Stimulated activated naive CD4-positive, alpha-beta T cell treated with Interleukin-2 at 50 U/mL for 16 hours (primary cell): ENCODE measurements around the gene WDR27.
"Not testable (repeated sequence)": the region's sequence is repeated elsewhere in the genome, so short reads cannot be mapped to it uniquely, and the experiment has no call there.

Source experiments
- DNase-seq: peaks from one replicate; lab custom pipeline; 2025; lab: John Stamatoyannopoulos, UW

Gene WDR27

DNA sequence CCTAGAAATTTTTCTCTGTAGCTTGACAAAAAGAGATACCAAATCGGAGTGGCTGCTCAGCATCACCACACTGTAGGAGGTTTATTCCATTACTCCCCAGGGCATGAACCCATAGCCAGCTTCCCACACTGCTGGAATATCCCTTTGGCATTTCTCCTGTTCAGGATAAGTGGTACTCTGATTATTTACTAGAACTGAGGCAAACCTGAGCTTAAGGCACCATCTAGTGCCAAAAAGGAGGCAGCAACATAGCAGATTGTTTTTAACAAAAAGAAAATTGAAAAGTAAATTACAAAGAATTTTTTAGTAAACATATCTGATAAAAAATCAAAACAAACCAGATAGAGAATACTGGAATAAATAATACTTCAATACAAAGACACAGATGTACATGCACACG lies 181.7 kb downstream of the WDR27 start:
- no peak for DNase-seq

DNA sequence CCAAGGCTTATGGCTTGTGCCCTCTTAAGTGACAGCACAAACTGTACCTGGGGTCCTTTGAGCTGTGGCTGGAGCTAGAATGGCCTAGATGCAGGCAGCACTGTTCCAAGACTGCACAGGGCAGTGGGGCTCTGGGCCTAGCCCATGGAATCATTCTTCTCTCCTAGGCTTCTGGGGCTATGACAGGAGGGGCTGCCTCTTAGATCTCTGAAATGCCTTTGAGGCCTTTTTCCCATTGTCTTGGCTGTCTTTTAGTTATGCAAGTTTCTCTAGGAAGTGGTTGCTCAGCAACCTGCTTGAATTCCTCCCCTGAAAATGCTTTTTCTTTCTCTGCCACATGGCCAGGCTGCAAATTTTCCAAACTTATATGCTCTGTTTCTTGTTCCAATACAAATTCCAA lies 183.4 kb downstream of the WDR27 start:
- no peak for DNase-seq

DNA sequence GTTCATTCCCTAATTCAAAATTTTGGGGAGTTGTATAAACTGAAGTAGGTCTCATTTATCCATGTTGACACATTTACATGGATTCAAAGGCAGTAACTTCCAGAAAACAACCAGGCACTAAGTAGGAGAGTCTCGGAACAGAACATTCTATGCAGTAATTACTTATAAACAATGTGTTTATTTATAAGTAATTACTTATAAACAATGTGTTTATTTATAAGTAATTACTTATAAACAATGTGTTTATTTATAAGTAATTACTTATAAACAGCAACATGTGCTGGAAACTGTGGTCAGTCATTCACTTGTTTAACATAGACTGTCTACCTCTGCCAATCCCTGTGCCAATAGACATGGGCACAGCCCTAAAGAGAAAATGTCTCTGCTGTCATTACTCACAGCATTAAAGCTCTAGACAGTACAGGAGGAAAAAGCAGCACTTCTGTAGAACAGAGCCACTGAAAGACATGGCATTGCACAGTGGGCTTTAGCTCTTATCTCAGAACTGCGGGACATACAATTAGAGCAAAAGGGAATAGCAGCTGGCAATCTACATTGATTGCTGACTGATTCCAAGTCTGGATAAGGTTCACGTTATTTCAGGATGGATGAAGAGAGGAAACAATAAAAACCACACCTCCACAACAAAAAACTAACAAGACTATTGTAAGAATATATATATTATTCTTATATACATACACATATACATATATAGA lies 188.2 kb downstream of the WDR27 start:
- DNase-seq, result no peak

DNA sequence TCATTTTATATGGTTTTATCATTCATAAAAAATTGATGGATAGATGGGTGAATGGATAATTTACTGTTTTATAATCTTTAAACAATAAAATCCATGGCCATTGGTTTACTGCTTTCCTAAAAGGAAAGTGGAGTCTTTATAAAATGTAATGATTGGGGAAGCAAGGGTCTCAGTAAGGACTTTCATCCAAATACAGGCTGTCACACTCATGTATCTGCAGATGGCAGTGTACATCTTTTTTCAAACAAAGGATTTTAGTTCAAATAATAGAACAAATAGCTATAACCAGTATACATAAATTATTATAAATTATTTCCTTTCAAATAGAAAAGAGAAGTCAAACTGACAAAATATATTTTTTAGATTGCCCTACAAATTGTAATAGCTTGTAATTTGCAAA lies 190.0 kb downstream of the WDR27 start:
- DNase-seq, result not testable (repeated sequence)

DNA sequence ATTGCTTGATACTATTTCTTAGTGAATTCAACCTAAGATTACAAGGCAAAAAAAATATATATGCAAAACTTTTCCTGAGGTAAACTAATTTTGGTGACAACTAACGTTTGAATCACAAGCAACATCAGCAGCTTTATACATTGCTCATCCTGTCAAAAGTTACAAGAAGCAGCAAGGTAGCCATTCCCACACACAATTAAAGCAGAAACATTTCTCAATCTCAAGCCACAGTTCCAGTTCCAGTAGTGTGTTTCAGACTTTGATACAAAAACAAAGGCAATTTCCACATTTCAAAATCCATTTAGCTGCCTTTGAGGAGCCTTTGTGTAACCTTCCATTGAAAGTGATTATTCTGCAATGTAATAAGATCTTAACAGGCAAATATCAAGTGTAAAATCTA lies 191.0 kb downstream of the WDR27 start:
- DNase-seq, result no peak

DNA sequence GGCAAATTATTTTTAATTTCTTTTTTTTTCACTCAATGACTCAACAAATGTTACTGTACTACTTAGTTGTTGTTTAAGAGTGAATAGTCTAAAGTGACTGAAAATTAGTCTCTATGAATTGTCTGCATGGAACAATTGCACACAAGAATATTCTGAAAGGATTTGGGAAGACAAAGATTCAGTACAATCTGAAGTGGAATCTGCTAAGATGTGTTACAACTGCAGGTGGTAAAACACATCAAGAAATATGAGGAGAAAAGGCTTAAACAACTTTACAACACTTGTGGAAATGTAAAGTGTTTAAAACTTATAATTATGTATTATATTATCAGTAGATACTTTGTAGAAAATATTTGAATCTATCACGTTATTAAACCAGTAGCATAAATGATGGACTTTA lies 193.4 kb downstream of the WDR27 start:
- no peak for DNase-seq

DNA sequence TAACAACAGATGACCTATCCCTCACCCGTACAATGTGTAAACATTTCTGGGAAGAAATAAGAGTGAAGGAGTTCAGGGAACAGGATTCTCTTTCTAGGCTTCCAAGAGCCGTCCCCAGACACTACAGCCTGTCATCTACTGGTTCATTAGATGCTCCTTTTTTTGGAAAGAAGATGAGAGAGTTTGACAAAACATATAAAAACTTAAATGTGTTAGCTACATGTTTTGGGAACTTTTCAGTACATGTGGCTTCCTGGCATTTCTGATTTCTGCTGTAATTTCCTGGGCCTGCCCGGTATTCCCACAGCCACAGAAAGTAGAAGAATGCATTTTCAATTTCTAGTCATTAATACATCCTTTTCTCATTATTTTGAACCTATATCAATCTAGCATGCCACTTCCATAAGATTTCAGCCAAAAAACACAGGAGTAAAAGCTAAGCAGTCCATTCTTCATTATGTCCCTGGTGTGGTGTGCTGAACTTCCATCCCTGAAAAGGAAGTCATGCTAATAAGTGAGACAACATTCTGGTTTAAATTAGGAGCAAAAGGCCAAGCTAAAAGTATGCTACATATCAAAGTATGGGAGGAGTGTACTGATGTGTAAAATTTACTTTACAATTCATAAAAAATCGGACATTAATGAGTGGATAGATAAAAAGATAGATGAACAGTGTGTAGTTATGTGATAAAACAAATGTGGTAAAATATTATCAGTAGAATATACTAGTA lies 198.2 kb downstream of the WDR27 start:
- DNase-seq, result no peak

DNA sequence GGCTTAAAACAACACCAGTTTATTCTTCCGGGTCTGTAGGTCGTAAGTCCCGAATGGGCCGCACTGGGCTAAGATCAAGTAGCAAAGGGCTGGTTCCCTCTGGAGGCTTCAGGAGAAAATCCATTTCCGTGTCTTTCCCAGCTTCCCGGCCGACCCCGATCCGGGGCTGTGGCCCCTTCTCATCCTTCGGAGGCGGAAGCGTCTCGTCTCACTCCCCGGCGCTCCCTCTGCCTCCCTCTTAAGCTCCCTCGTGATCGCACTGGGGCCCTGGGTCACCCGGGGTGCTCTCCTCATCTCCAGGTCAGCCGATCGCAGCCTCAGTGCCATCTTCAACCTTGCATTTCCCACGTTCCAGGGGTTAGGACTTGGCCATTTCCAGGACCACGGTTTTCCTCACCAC lies 199.4 kb downstream of the WDR27 start:
- DNase-seq, result no peak

DNA sequence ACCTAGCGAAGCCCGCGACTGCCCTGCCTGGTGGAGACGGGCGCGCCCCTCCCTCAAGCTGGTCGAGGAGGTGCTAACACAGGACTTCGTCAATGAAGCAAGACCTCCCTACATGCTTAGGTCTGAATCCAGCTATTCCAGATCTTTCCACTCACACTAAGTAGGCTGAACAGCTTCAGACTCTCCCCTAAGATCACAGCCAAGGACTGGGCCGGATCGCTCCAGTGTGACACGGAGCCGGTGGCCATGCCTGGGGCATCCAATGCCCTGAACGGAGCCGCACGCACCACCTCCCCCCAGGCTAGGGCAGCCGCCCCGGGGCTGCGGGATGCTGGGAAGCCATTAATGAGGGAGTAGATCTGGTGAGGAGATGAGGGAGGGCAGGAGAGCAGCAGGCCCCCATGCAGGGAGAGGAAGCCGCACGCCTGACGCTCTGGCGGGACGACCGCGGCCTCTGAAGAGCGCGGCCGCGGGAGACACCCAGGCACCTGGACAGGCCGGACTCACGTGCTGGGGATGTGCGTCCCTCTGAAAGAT lies 200.0 kb downstream of the WDR27 start:
- DNase-seq, result no peak

DNA sequence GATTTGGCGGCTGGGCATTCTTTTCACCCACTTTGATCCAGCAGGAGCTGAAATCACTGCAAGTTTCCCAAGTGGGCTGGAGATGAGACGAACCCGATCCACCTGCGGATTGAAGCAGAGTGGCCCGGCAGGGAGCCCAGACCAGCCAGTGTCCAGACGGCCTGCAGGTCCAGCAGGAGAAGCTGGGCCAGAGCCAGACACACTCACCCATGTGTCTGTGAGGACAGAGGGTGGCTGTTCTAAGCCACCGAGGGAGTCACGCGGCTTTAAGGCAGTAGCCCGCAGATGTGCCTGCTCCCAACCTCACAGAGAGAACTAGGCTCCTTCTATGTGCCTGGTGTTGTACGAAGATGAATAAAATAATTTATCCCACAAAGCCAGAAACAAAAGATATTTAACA lies 200.7 kb downstream of the WDR27 start:
- DNase-seq, result no peak

DNA sequence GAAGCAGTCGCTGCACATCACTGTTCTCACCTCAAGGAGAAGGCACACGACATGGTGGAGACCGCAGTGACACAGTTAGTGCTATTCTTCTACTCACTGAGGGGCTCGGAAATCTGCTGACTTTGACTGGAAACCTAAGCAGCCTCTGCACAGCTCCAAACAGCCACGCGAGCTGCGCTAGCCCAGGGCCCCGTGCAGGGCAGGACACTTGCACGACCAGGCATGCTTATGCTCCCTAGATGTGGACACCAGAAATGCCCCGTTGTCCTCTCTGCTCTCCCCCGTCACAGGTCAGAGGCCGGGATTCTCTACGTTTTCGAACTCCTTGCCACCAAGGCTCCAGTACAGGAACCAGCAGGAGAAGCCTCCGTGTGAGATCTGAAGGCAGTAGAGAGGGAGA lies 201.1 kb downstream of the WDR27 start:
- no peak for DNase-seq

DNA sequence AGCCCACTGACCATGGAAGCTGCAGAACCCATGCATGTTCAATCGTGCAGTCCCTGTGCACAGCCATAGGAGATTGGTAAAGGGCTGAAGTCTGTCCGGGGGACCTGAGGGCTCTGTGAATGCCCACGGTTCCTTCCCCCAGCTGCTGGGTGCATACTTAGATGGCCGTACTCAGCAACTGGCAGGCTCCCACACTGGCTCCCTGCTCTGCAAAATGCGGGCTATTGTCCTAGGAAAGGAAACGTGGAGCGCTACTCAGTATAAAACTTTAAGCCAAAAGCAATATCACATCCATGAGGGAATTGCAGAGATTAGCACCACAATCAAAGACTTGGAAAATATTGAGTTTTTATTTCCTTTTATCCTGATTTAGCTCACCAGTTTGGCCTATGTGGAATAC lies 202.0 kb downstream of the WDR27 start:
- DNase-seq, result no peak

DNA sequence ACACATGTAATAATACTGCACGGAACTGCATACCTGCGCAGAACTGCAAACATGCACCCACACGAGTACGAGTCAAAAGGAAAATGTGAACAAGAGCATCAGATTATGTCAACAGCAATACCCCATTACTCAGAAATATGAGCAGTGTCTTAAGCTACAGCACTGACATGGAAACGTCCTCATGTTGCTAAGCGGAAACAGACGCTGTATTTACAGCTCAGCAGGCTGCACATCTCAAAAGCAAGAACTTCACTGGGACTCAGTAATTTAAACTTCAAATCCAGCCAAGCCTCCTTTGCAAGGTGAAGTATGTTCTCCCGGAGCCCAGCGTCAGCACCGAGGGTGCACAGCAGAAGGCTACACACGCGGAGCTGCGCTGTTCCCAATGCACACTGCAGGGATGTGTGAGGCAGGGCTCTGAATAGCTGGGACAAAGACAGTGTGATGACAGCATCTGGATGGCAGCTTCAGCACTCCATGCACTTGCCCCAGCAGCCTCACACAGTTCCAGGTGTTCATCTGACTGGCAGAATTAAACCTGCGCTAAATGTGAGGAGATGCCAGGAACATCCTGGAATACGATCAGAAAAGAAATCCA lies 202.8 kb downstream of the WDR27 start:
- no peak for DNase-seq

DNA sequence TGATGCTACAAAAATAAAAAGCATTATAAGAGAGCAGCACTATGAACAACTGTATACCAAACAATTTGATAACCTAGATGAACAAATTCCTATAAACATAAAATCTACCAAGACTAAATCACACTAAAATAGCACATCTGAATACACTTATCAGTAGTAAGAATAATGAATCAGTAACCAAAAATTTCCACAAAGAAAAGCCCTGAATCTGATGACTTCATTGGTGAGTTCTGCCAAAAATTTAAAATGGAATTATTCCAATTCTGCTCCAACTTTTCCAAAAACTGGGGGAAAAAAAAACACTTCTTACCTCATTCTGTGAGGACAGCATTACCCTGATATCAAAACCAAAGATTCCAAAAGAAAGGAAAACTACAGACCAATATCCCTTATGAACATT lies 206.2 kb downstream of the WDR27 start:
- no peak for DNase-seq

DNA sequence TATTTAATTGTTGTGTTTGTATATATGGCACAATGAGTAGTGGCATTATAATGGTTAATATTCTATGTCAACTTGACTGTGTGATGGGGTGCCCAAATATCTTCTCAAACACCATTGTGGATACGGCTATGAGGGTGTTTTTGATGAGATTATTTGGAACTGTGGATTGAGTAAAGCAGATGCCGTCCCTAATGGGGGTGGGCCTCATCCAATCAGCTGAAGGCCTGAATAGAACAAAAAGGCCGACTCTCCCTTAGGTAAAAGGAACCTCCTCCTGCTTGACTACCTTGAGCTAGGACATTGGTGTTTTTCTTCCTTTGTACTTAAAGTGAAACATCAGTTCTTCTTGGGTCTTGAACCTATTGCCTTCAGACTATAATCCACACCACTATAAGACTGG lies 207.8 kb downstream of the WDR27 start:
- DNase-seq, result no peak

DNA sequence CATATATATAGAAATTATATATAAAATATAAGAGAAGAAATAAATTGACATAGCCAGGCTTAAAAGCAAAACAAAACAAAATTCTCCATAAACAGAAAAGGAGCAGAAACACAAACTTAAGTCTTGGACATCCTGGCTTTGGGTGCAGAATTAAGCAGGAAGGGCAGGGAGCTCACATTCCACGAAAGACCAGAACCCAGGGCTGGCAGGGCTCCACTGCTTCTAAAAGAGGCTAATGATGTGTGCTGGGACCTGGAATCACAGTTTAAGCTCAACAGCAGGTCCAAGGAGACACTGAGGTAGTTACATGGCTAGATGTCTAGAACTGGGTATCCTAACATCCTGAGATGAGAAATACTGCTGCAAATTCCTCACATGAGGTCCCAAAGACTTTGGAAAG lies 210.3 kb downstream of the WDR27 start:
- DNase-seq, result no peak

DNA sequence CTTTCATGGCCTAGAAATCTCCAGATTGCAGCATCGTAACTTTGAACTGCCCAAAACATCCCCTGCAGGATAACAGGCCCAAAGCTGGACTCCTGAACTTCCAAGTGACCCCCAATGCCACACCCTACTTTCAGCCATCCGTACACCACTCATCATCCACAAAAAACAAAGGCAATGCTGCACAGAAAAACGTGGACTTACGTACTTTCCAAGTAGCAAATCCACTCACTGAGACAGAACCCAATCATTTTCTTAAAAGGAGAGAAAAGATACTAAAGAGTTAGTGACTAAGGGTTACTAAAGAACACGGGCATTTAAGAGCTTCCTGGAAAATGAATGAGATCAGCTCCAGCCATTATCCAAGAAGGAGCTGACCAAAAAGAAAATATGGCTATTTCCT lies 211.0 kb downstream of the WDR27 start:
- DNase-seq, result no peak

DNA sequence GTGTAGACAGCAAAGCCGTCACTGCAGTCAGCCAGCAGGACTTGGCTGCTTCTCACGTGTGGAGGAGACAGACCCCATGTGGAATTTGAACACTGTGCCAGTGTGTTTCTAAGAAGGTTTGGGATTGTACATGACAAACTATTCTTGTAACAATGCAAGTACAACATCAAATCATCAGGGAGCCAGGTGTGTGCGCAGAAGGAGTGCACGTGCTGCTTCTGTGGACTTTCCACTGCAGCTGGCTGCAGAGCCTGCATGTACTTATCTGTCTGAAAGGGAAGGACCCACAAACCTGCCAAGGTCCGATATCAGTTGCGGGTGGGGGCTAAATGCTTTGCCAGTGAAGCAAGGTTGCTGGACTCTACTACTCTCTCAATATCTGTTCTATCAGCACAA lies 211.6 kb downstream of the WDR27 start:
- DNase-seq, result no peak

DNA sequence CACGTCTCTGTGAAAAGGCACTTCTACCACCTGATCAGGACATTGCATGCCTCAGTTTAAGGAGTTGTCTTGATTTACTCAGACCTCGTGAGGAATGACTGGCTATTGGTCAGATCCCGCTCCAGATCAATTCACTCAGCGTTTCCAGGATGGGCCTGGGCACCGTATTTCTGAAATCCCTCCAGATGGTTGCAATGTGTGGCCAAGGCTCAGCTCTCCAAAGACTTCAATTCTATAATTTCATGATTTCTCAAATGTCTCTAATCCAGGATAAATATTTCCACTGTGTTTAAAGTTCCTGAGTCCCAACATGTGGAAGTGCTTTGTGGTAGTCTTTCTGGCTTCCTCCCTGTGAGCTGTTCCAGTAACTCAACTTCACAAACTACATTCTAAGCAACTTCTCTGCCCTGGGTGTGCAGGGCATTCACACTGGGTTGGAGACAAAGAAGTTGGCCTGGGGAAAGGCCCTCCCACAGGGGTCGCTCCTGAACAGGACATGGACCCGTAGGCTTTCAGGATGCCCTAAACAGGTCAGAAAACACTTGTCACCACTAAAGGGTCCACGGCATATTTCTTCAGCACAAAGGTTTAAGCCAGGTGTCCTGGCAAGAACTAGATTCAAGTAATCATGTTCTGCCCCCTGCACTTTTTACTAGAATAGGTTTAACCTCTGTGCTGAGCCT lies 212.1 kb downstream of the WDR27 start:
- DNase-seq, result no peak

DNA sequence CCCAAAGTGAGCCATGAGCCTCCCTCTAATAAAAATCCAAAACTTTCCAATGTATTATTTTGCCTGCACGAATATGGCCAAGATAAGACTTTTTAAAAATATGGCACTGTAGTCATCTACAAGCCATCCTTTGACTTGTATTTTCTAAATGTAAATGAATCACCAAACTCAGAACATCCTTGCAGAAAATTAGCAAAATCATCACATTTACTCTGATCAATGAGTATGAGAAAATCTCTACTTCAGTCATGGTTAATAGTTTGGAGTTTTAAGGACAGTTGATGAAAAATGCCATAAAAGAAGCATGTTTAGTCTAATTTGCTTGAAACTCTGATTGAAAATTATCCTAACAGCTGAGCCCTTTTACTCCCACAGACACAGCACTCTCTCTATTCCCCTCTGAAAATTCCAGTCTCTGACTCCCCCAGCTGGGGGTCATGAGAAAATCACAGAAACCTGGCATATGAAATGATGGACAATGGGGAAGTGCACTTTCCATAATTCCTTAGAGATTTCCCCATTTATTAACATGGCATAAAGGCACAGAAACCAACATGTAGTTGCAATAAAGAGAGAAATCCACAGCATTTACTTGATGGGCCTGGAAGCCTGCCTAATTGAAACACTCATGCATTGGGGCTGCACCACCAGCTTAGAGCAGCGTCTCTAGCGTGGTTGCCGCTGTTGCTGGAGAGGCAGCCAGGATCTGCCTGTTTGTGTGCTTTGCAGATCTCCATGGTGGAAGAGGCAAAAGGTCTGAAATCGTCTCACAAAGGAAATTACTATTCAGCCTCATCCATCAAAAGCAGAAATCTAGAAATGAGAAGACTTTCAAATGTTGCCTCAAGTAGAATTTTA lies 214.0 kb downstream of the WDR27 start:
- no peak for DNase-seq

DNA sequence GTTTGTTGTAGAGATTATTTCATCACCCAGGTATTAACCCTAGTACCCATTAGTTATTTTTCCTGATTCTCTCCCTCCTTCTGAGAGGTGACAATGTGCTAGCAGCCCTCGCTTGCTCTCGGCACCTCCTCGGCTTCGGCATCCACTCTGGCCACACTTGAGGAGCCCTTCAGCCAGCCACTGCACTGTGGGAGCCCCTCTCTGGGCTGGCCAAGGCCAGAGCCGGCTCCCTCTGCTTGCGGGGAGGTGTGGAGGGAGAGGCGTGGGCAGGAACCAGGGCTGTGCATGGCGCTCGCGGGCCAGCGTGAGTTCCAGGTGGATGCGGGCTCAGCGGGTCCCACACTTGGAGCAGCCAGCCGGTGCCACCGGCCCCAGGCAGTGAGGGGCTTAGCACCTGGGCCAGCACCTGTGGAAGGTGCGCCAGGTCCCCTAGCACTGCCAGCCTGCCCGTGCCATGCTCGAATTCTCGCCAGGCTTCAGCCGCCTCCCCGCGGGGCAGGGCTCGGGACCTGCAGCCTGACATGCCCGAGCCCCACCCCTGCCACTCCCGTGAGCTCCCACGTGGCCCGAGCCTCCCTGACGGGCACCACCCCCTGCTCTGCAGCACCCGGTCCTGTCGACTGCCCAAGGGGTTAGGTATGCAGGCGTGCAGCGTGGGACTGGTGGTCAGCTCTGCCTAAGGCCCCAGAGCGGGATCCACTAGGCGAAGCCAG lies 221.9 kb downstream of the WDR27 start:
- DNase-seq, result no peak
